HepG2 (cell line): ENCODE results near the gene ACSL5. TPM values are rescaled to one million over a fixed set of nuclear protein-coding genes. Genes with fewer than 3 reads are reported as not detected.
A peak's percentile ranks its signal among the peaks of the same experiment; 100 is the strongest.

ENCODE experiments used
- CTCF ChIP-seq: sonication (generic); formaldehyde crosslinking; IDR thresholded peaks from 2 replicates; pipeline ENCODE4 v1.5.0; 2020; ENCODE audit warnings: mild to moderate bottlenecking, missing genetic modification reagents, moderate library complexity
- ELF3 ChIP-seq: IDR thresholded peaks from 2 replicates; pipeline ENCODE4 v1.6.1; 2016; ENCODE audit warnings: missing genetic modification reagents, missing compliant biosample characterization
- GTF3A ChIP-seq: sonication (generic); formaldehyde crosslinking; conservative IDR thresholded peaks from 2 replicates; pipeline ENCODE4 v1.4.0; 2020; ENCODE audit warnings: mild to moderate bottlenecking, missing genetic modification reagents
- HIVEP1 ChIP-seq: sonication (generic); formaldehyde crosslinking; IDR thresholded peaks from 2 replicates; pipeline ENCODE4 v1.4.0; 2020; ENCODE audit warnings: mild to moderate bottlenecking, missing genetic modification reagents
- KDM1A ChIP-seq: IDR thresholded peaks from 2 replicates; pipeline ENCODE4 v1.6.1; 2016; ENCODE audit warnings: missing compliant biosample characterization
- NFE2L2 ChIP-seq: fragments of 150-350 bp; IDR thresholded peaks from 2 replicates; pipeline ENCODE4 v1.6.1; 2014; ENCODE audit warnings: low read length
- PRDM15 ChIP-seq: sonication (generic); formaldehyde crosslinking; IDR thresholded peaks from 2 replicates; pipeline ENCODE4 v1.4.0; 2020; ENCODE audit warnings: missing genetic modification reagents
- REST ChIP-seq, 2 experiments: IDR thresholded peaks; 2 replicates each; pipeline ENCODE4 v1.6.1; 2011 to 2012; ENCODE audit warnings: low read length in 2 of 2, borderline replicate concordance in 1 of 2, low read depth in 1 of 2, mild to moderate bottlenecking in 1 of 2, moderate library complexity in 1 of 2
- SIX1 ChIP-seq: sonication (generic); formaldehyde crosslinking; IDR thresholded peaks from 2 replicates; pipeline ENCODE4 v1.4.0; 2020; ENCODE audit warnings: missing genetic modification reagents, borderline replicate concordance
- ZNF143 ChIP-seq: sonication (generic); formaldehyde crosslinking; IDR thresholded peaks from 2 replicates; pipeline ENCODE4 v1.4.0; 2020; ENCODE audit warnings: missing genetic modification reagents
- polyA plus RNA-seq, 8 experiments: library from polyadenylated mRNA; depleted of rRNA in 3 of 8; stranded (reverse) in 7 of 8; unstranded in 1 of 8; fragments of >200 nt; fragmentation: Illumina TruSeq in 4 of 8; extraction: Trizol in 4 of 8; gene quantifications; 2 replicates each; pipeline versions ENCODE4 v1.2.1 to v1.2.3, GENCODE V29; 2011 to 2016; ENCODE audit warnings: low read depth in 4 of 8, missing spikeins in 1 of 8, mixed read lengths in 1 of 8; ENCODE audit not compliant: insufficient read depth in 1 of 8
- total RNA-seq, 5 experiments: library from RNA; depleted of rRNA; stranded (reverse); fragments of >200 nt; fragmentation: Illumina TruSeq; extraction: Trizol; gene quantifications; 2 replicates each; pipeline ENCODE4 v1.2.3, GENCODE V29; 2016; ENCODE audit warnings: low read depth in 1 of 5
- TF ChIP-seq, protein P1 (sequence below): sonication (generic); formaldehyde crosslinking; IDR thresholded peaks from 2 replicates; pipeline ENCODE4 v1.4.0; 2020; ENCODE audit warnings: missing genetic modification reagents, borderline replicate concordance
- TF ChIP-seq, protein P2 (sequence below): sonication (generic); formaldehyde crosslinking; IDR thresholded peaks from 2 replicates; pipeline ENCODE4 v1.8.0; 2022; ENCODE audit warnings: mild to moderate bottlenecking, missing genetic modification reagents
- TF ChIP-seq, protein P3 (sequence below): sonication (generic); formaldehyde crosslinking; IDR thresholded peaks from 2 replicates; pipeline ENCODE4 v1.4.0; 2020; ENCODE audit warnings: mild to moderate bottlenecking, low read depth, missing genetic modification reagents

ACSL5 gene
- total and polyA plus RNA-seq, 2 of the 13 experiments (the other 11 are each of a cell fraction or from before 2014, with no cell fraction given), result 56.4 to 82.5 TPM

DNA sequence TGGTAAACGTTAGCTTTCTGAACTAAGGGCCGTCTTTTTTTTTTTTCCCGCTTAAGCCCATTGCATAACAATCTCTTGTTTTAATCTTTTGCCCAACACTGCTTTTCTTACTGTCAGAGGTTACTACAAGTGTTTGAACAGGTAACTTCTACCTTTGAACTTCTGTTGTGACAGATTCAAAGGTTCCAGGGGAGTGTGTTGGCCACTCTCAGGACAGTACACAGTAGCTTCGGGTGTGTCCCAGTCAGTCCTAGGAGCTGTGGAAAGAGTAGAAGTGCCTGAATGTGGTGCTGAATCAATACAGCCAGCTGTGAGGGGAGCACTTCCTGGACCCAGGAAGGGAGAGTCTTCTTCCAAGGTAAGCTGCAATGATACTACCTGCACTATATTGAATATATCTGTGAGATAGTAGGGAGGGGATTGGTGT is at the start of gene ACSL5 (continued):
- TF ChIP-seq GTF3A (0 out of 2 replicates have a peak, but pooled peaks have one; percentile 47), PRDM15 (no peak), ELF3 (CRISPR knock-in tag) (peak; percentile 74), REST (IDR thresholded peaks at IDR 0.05; ENCODE audit: borderline replicate concordance in 1 of 2, low read depth in 1 of 2, low read length in 2 of 2) (peak in 1 of 2 experiments; percentile 38; a peak in 1 of 4 replicates), CTCF (0 out of 2 replicates have a peak, but pooled peaks have one; percentile 25), KDM1A (0 out of 2 replicates have a peak, but pooled peaks have one; percentile 54), SIX1 (CRISPR knock-in tag) (peak; percentile 77; the same call in 1 of the 2 replicates), HIVEP1 (peak; percentile 45; the same call in 1 of the 2 replicates), NFE2L2 (no peak), ZNF143 (CRISPR knock-in tag) (no peak)
- TF ChIP-seq, protein P1, sequence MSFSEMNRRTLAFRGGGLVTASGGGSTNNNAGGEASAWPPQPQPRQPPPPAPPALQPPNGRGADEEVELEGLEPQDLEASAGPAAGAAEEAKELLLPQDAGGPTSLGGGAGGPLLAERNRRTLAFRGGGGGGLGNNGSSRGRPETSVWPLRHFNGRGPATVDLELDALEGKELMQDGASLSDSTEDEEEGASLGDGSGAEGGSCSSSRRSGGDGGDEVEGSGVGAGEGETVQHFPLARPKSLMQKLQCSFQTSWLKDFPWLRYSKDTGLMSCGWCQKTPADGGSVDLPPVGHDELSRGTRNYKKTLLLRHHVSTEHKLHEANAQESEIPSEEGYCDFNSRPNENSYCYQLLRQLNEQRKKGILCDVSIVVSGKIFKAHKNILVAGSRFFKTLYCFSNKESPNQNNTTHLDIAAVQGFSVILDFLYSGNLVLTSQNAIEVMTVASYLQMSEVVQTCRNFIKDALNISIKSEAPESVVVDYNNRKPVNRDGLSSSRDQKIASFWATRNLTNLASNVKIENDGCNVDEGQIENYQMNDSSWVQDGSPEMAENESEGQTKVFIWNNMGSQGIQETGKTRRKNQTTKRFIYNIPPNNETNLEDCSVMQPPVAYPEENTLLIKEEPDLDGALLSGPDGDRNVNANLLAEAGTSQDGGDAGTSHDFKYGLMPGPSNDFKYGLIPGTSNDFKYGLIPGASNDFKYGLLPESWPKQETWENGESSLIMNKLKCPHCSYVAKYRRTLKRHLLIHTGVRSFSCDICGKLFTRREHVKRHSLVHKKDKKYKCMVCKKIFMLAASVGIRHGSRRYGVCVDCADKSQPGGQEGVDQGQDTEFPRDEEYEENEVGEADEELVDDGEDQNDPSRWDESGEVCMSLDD, result no peak
- TF ChIP-seq, protein P2, sequence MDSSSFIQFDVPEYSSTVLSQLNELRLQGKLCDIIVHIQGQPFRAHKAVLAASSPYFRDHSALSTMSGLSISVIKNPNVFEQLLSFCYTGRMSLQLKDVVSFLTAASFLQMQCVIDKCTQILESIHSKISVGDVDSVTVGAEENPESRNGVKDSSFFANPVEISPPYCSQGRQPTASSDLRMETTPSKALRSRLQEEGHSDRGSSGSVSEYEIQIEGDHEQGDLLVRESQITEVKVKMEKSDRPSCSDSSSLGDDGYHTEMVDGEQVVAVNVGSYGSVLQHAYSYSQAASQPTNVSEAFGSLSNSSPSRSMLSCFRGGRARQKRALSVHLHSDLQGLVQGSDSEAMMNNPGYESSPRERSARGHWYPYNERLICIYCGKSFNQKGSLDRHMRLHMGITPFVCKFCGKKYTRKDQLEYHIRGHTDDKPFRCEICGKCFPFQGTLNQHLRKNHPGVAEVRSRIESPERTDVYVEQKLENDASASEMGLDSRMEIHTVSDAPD (CRISPR knock-in tag), result peak; percentile 59; the same call in 1 of the 2 replicates
- TF ChIP-seq, protein P3, sequence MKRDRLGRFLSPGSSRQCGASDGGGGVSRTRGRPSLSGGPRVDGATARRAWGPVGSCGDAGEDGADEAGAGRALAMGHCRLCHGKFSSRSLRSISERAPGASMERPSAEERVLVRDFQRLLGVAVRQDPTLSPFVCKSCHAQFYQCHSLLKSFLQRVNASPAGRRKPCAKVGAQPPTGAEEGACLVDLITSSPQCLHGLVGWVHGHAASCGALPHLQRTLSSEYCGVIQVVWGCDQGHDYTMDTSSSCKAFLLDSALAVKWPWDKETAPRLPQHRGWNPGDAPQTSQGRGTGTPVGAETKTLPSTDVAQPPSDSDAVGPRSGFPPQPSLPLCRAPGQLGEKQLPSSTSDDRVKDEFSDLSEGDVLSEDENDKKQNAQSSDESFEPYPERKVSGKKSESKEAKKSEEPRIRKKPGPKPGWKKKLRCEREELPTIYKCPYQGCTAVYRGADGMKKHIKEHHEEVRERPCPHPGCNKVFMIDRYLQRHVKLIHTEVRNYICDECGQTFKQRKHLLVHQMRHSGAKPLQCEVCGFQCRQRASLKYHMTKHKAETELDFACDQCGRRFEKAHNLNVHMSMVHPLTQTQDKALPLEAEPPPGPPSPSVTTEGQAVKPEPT, result no peak
